ENCODE data around the gene CTXND1.

The CTXND1 gene

DNA sequence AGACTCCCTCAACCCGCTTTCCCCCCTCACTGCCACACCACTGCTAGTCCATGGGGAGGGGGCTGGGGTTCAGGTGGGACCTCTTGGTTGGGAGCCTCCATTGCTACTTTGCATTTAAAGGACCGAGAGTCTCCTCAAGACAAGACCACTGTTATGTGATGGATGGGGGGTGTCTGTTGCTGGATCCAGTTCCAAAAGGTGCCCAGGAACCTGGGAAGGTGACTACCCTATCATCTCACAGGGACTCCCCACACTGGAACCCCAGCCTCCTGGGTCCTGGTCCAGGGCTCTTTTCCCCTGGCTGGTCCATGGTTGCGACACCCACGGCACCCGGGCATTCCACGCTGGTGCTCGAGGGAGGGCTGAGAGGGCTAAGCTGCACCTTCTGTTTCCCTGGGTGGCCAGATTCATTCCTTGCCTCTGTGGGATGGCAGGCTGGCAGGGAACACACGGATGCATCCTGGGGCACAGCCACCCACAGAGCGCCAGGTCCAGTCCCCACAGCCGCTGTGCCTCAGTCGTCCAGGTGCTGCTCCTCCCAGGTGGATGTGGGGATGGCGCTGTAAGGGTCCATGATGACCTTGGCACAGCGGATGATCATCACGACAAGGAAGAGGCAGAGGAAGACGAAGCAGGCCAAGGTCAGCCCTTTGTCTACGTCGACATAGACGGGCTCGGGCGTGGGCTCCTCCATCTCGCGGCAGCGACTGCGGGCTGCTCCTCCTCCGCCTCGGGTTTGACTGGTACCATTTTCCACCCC lies 50.6 kb downstream of the CTXND1 start:
- Histone ChIP-seq H3K4me3 (ENCODE audit: insufficient read depth, low read depth, low read length) (no peak overlapping the region), H3K36me3 (ENCODE audit: control insufficient read depth, insufficient read depth, low read length) (no peaks in the 10 kb centered on the region), H3K9me3 (ENCODE audit: control insufficient read depth, low read length) (no peaks in the 10 kb centered on the region), H3K27me3 (ENCODE audit: control insufficient read depth, insufficient read depth, low read length, poor library complexity, severe bottlenecking) (no peaks in the 10 kb centered on the region), H3K27ac (ENCODE audit: insufficient read depth, low read depth, low read length, poor library complexity, severe bottlenecking) (no peak overlapping the region), H3K4me1 (ENCODE audit: control insufficient read depth, insufficient read depth, low read length) (no peaks in the 10 kb centered on the region)
- WGBS, 2 experiments, result 89 to 93% methylated on average over 26 of the region's 26 CpGs

GRCh38 chr15:80199869-80200268 lies 52.1 kb downstream of the CTXND1 start:
- Histone ChIP-seq H3K27ac (ENCODE audit: insufficient read depth, low read depth, low read length, poor library complexity, severe bottlenecking) (no peak overlapping the region), H3K4me1 (ENCODE audit: control insufficient read depth, insufficient read depth, low read length) (no peaks in the 10 kb centered on the region), H3K9me3 (ENCODE audit: control insufficient read depth, low read length) (no peaks in the 10 kb centered on the region), H3K36me3 (ENCODE audit: control insufficient read depth, insufficient read depth, low read length) (no peaks in the 10 kb centered on the region), H3K4me3 (ENCODE audit: insufficient read depth, low read depth, low read length) (no peak overlapping the region), H3K27me3 (ENCODE audit: control insufficient read depth, insufficient read depth, low read length, poor library complexity, severe bottlenecking) (no peaks in the 10 kb centered on the region)
- WGBS, 2 experiments, result 91 to 92% methylated on average over 3 of the region's 3 CpGs

DNA sequence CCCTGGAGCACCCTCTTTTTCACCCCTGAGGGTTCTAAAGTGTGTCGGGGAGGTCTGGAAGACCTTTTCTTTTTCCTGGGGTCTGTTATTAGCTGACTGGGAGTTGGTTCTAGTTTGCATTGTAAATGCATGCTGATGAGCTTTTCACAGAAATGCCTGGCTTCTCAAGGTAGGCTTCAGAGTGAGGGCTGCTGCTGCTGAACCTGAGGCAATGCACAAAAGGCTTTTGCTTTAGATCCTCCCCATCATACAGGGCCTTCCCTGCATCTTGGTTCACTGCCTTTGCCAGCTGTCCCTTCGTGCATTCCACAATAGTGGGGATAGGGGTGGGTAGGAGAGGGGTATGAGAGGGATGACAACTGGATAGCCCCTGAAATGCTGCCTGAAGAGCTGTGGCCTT lies 52.6 kb downstream of the CTXND1 start:
- Histone ChIP-seq H3K4me1 (ENCODE audit: control insufficient read depth, insufficient read depth, low read length) (no peaks in the 10 kb centered on the region), H3K27me3 (ENCODE audit: control insufficient read depth, insufficient read depth, low read length, poor library complexity, severe bottlenecking) (no peaks in the 10 kb centered on the region), H3K36me3 (ENCODE audit: control insufficient read depth, insufficient read depth, low read length) (no peaks in the 10 kb centered on the region), H3K9me3 (ENCODE audit: control insufficient read depth, low read length) (no peaks in the 10 kb centered on the region), H3K27ac (ENCODE audit: insufficient read depth, low read depth, low read length, poor library complexity, severe bottlenecking) (no peak overlapping the region), H3K4me3 (ENCODE audit: insufficient read depth, low read depth, low read length) (no peak overlapping the region)
- 54 to 58% methylated on average over 2 of the region's 2 CpGs for WGBS, 2 experiments

GRCh38 chr15:80194914-80195313 lies 57.1 kb downstream of the CTXND1 start:
- 93 to 95% methylated on average over 1 of the region's 1 CpG for WGBS, 2 experiments
- Histone ChIP-seq H3K4me1 (ENCODE audit: control insufficient read depth, insufficient read depth, low read length) (no peaks in the 10 kb centered on the region), H3K27ac (ENCODE audit: insufficient read depth, low read depth, low read length, poor library complexity, severe bottlenecking) (no peak overlapping the region), H3K9me3 (ENCODE audit: control insufficient read depth, low read length) (no peaks in the 10 kb centered on the region), H3K27me3 (ENCODE audit: control insufficient read depth, insufficient read depth, low read length, poor library complexity, severe bottlenecking) (no peaks in the 10 kb centered on the region), H3K4me3 (ENCODE audit: insufficient read depth, low read depth, low read length) (no peak overlapping the region), H3K36me3 (ENCODE audit: control insufficient read depth, insufficient read depth, low read length) (no peaks in the 10 kb centered on the region)

DNA sequence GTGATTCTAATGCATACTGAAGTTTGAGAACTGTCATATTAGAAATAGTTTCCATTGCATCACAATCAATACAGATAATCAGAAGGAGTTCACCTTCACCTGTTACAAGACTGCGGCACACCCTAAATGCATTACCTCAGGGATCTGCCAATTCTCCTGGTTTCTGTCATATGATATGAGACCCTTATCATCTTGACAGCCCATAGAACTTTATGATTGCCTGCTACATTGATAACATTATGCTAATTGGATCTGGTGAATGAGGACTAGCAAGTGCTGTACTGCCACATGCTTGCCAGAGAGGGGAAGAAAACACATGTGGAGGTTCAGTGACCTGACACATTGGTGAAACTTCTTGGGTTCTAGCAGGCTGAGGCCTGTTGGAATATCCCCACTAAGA lies 57.8 kb downstream of the CTXND1 start:
- Histone ChIP-seq H3K4me1 (ENCODE audit: control insufficient read depth, insufficient read depth, low read length) (no peaks in the 10 kb centered on the region), H3K9me3 (ENCODE audit: control insufficient read depth, low read length) (no peaks in the 10 kb centered on the region), H3K4me3 (ENCODE audit: insufficient read depth, low read depth, low read length) (no peak overlapping the region), H3K36me3 (ENCODE audit: control insufficient read depth, insufficient read depth, low read length) (no peaks in the 10 kb centered on the region), H3K27me3 (ENCODE audit: control insufficient read depth, insufficient read depth, low read length, poor library complexity, severe bottlenecking) (no peaks in the 10 kb centered on the region), H3K27ac (ENCODE audit: insufficient read depth, low read depth, low read length, poor library complexity, severe bottlenecking) (no peak overlapping the region)
- WGBS, 2 experiments, result 92 to 93% methylated on average over 1 of the region's 1 CpG

- Histone ChIP-seq H3K27ac (ENCODE audit: insufficient read depth, low read depth, low read length, poor library complexity, severe bottlenecking) (no peak overlapping the region), H3K27me3 (ENCODE audit: control insufficient read depth, insufficient read depth, low read length, poor library complexity, severe bottlenecking) (no peaks in the 10 kb centered on the region), H3K36me3 (ENCODE audit: control insufficient read depth, insufficient read depth, low read length) (no peaks in the 10 kb centered on the region), H3K4me3 (ENCODE audit: insufficient read depth, low read depth, low read length) (no peak overlapping the region), H3K4me1 (ENCODE audit: control insufficient read depth, insufficient read depth, low read length) (peaks cover 12% of the 10 kb centered on the region), H3K9me3 (ENCODE audit: control insufficient read depth, low read length) (no peaks in the 10 kb centered on the region)
- 93 to 94% methylated on average over 7 to 8 of the region's 8 CpGs for WGBS, 2 experiments
Measured at GRCh38 chr15:80191897-80192595, 60.0 kb downstream of the CTXND1 start.

- no peaks in the 10 kb centered on the region for H3K9me3 ChIP-seq (ENCODE audit: control insufficient read depth, low read length)
- no peak overlapping the region for H3K4me3 ChIP-seq (ENCODE audit: insufficient read depth, low read depth, low read length)
- peaks cover 12% of the 10 kb centered on the region for H3K4me1 ChIP-seq (ENCODE audit: control insufficient read depth, insufficient read depth, low read length)
- no peaks in the 10 kb centered on the region for H3K27me3 ChIP-seq (ENCODE audit: control insufficient read depth, insufficient read depth, low read length, poor library complexity, severe bottlenecking)
- H3K36me3 ChIP-seq (ENCODE audit: control insufficient read depth, insufficient read depth, low read length), result no peaks in the 10 kb centered on the region
- WGBS, 2 experiments, result 100% methylated on average over 1 of the region's 2 CpGs
- H3K27ac ChIP-seq (ENCODE audit: insufficient read depth, low read depth, low read length, poor library complexity, severe bottlenecking), result no peak overlapping the region
Measured at GRCh38 chr15:80191198-80191597, 60.8 kb downstream of the CTXND1 start.

DNA sequence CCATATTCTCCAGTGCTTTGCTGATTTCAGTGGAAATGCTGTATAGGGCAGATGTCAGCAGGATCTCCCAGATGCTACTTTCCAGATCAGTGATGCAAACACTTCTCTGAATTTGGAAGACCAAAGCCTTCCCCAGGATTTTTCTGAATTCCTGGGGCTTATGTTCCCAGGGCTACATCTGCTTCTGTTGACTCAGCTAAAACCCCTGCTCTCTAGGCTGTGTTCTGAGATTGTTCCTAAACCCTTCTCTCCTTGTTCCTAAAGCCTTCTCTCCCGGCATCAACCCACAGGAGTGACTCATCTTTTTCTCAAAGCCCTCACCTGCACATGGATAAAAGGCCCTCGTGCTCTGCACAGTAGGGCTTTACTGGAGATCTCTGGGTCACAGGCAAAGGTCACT lies 63.8 kb downstream of the CTXND1 start:
- no peak overlapping the region for H3K4me3 ChIP-seq (ENCODE audit: insufficient read depth, low read depth, low read length)
- peaks cover 12% of the 10 kb centered on the region for H3K4me1 ChIP-seq (ENCODE audit: control insufficient read depth, insufficient read depth, low read length)
- H3K36me3 ChIP-seq (ENCODE audit: control insufficient read depth, insufficient read depth, low read length), result no peaks in the 10 kb centered on the region
- H3K27me3 ChIP-seq (ENCODE audit: control insufficient read depth, insufficient read depth, low read length, poor library complexity, severe bottlenecking), result no peaks in the 10 kb centered on the region
- WGBS, 2 experiments, result 15 to 16% methylated on average over 2 of the region's 2 CpGs
- peak overlapping the region; percentile 53 for H3K27ac ChIP-seq (ENCODE audit: insufficient read depth, low read depth, low read length, poor library complexity, severe bottlenecking)
- H3K9me3 ChIP-seq (ENCODE audit: control insufficient read depth, low read length), result no peaks in the 10 kb centered on the region

- Histone ChIP-seq H3K9me3 (ENCODE audit: control insufficient read depth, low read length) (no peaks in the 10 kb centered on the region), H3K4me3 (ENCODE audit: insufficient read depth, low read depth, low read length) (no peak overlapping the region), H3K27me3 (ENCODE audit: control insufficient read depth, insufficient read depth, low read length, poor library complexity, severe bottlenecking) (no peaks in the 10 kb centered on the region), H3K36me3 (ENCODE audit: control insufficient read depth, insufficient read depth, low read length) (no peaks in the 10 kb centered on the region), H3K4me1 (ENCODE audit: control insufficient read depth, insufficient read depth, low read length) (peaks cover 12% of the 10 kb centered on the region), H3K27ac (ENCODE audit: insufficient read depth, low read depth, low read length, poor library complexity, severe bottlenecking) (no peak overlapping the region)
- WGBS, 2 experiments, result 95% methylated on average over 1 of the region's 1 CpG
Measured at GRCh38 chr15:80186597-80186996, 65.4 kb downstream of the CTXND1 start.

GRCh38 chr15:80186066-80186465 lies 65.9 kb downstream of the CTXND1 start:
- Histone ChIP-seq H3K36me3 (ENCODE audit: control insufficient read depth, insufficient read depth, low read length) (no peaks in the 10 kb centered on the region), H3K4me1 (ENCODE audit: control insufficient read depth, insufficient read depth, low read length) (peaks cover 12% of the 10 kb centered on the region), H3K27me3 (ENCODE audit: control insufficient read depth, insufficient read depth, low read length, poor library complexity, severe bottlenecking) (no peaks in the 10 kb centered on the region), H3K4me3 (ENCODE audit: insufficient read depth, low read depth, low read length) (no peak overlapping the region), H3K27ac (ENCODE audit: insufficient read depth, low read depth, low read length, poor library complexity, severe bottlenecking) (no peak overlapping the region), H3K9me3 (ENCODE audit: control insufficient read depth, low read length) (no peaks in the 10 kb centered on the region)
- 90 to 91% methylated on average over 7 of the region's 7 CpGs for WGBS, 2 experiments
